ENCODE data around the gene RND1.

DNA sequence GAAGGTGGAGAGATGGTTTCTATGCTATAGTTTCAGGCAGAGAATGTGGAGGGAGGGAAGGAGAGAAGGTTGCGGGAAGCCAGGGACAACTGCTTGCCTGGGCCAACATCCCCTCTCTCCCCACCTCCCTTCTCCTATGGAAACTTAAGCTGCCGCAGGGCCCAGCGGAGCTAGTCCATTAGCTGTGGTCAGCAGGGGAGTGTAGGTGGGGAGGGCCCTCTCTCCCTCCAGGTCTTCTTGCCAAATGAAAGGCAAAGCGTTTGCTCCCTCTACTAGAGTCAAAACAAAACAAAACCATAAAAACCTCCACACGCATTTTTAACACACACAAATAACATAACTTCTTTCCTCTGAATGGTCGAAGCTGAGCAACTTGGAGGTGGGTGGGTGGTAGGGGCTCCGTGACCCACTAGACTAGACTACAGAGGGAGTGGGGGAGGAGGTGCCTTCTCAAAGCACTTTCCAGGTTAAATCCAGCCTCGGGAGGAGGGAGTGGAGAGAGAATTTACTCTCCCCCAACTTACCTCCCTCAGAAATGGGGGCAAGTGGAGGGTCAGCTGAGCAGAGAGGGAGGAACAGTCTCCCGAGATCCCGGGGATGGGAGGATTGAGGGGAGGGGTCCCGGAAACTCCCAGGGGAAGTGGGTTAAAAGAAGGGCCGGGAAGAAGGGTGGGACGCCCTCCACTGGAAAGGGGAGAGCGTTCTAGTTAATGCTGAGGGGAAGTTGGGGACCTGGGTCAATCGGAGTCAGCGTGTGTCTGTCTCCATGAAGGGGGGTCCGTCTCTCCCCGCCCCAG is 52.0 kb downstream of the RND1 start:
- TF ChIP-seq CTCF (conservative IDR thresholded peaks at IDR 0.05 in 1 of 2, IDR thresholded peaks at IDR 0.05 in 1 of 2; ENCODE audit: low read depth in 1 of 2, low read length in 2 of 2) (peak; percentile 4 to 25), EZH2 (IDR thresholded peaks at IDR 0.05; ENCODE audit: low read length, missing control alignments) (no peak)
